Measurements from ENCODE around the gene MAP3K4.

DNA sequence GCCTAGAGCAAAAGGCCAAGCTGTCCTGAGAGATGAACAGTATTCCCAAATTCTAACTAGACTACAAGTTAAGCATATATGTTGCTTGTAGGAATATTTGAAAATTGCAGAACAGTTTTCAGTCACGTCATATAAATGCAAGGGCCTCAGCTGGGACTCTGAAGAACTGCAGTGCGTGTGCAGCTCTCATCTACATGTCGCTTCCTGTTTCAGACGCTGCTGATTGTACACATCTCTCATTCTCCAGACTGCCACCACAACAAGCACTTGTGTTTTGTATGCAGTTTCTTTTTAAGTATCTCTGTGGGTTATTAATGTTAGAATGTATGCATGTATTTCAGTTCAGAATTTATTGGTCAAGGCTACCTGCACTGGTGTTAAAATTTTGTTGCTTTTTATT lies 119.7 kb downstream of the MAP3K4 start:
- no peak for TF ChIP-seq EZH2phosphoT487 (IDR thresholded peaks at IDR 0.05; ENCODE audit: borderline replicate concordance, low read depth, low read length)
- TF ChIP-seq, protein P1, sequence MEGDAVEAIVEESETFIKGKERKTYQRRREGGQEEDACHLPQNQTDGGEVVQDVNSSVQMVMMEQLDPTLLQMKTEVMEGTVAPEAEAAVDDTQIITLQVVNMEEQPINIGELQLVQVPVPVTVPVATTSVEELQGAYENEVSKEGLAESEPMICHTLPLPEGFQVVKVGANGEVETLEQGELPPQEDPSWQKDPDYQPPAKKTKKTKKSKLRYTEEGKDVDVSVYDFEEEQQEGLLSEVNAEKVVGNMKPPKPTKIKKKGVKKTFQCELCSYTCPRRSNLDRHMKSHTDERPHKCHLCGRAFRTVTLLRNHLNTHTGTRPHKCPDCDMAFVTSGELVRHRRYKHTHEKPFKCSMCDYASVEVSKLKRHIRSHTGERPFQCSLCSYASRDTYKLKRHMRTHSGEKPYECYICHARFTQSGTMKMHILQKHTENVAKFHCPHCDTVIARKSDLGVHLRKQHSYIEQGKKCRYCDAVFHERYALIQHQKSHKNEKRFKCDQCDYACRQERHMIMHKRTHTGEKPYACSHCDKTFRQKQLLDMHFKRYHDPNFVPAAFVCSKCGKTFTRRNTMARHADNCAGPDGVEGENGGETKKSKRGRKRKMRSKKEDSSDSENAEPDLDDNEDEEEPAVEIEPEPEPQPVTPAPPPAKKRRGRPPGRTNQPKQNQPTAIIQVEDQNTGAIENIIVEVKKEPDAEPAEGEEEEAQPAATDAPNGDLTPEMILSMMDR (conservative IDR thresholded peaks at IDR 0.05; ENCODE audit: low read length): no peak
